HepG2 (cell line): Measurements from ENCODE around the gene HHIPL1. TPM values are rescaled to one million over a fixed set of nuclear protein-coding genes. Genes with fewer than 3 reads are reported as not detected.
A peak's percentile ranks its signal among the peaks of the same experiment; 100 is the strongest.

ENCODE experiments used
- AKAP8 ChIP-seq: sonication (generic); formaldehyde crosslinking; IDR thresholded peaks from 2 replicates; pipeline ENCODE4 v1.5.1; 2020; ENCODE audit warnings: mild to moderate bottlenecking, missing genetic modification reagents
- ARNT2 ChIP-seq: sonication (generic); formaldehyde crosslinking; IDR thresholded peaks from 2 replicates; pipeline ENCODE4 v1.8.0; 2022; ENCODE audit warnings: mild to moderate bottlenecking, low read depth, missing genetic modification reagents, moderate library complexity
- HBP1 ChIP-seq: IDR thresholded peaks from 2 replicates; pipeline ENCODE4 v1.6.1; 2016; ENCODE audit warnings: low read depth, control low read depth
- HDAC1 ChIP-seq: sonication (generic); formaldehyde crosslinking; IDR thresholded peaks from 2 replicates; pipeline ENCODE4 v1.5.1; 2020; ENCODE audit warnings: mild to moderate bottlenecking, missing genetic modification reagents
- PRDM15 ChIP-seq: sonication (generic); formaldehyde crosslinking; IDR thresholded peaks from 2 replicates; pipeline ENCODE4 v1.4.0; 2020; ENCODE audit warnings: missing genetic modification reagents
- RFXANK ChIP-seq: IDR thresholded peaks from 2 replicates; pipeline ENCODE4 v1.6.1; 2016
- SRY ChIP-seq: sonication (generic); formaldehyde crosslinking; IDR thresholded peaks from 2 replicates; pipeline ENCODE4 v1.8.0; 2022; ENCODE audit warnings: mild to moderate bottlenecking, missing genetic modification reagents
- ZBED4 ChIP-seq: sonication (generic); formaldehyde crosslinking; IDR thresholded peaks from 2 replicates; pipeline ENCODE4 v1.4.0; 2020; ENCODE audit warnings: missing genetic modification reagents, borderline replicate concordance
- ZBTB7B ChIP-seq: sonication (generic); formaldehyde crosslinking; IDR thresholded peaks from 2 replicates; pipeline ENCODE4 v1.4.0; 2020; ENCODE audit warnings: missing genetic modification reagents
- ZNF136 ChIP-seq: sonication (generic); formaldehyde crosslinking; IDR thresholded peaks from 2 replicates; pipeline ENCODE4 v1.8.1; 2022; ENCODE audit warnings: low read depth, mild to moderate bottlenecking, moderate library complexity, missing genetic modification reagents
- polyA plus RNA-seq, 8 experiments: library from polyadenylated mRNA; depleted of rRNA in 3 of 8; stranded (reverse) in 7 of 8; unstranded in 1 of 8; fragments of >200 nt; fragmentation: Illumina TruSeq in 4 of 8; extraction: Trizol in 4 of 8; gene quantifications; 2 replicates each; pipeline versions ENCODE4 v1.2.1 to v1.2.3, GENCODE V29; 2011 to 2016; ENCODE audit warnings: low read depth in 4 of 8, missing spikeins in 1 of 8, mixed read lengths in 1 of 8; ENCODE audit not compliant: insufficient read depth in 1 of 8
- total RNA-seq, 5 experiments: library from RNA; depleted of rRNA; stranded (reverse); fragments of >200 nt; fragmentation: Illumina TruSeq; extraction: Trizol; gene quantifications; 2 replicates each; pipeline ENCODE4 v1.2.3, GENCODE V29; 2016; ENCODE audit warnings: low read depth in 1 of 5
- TF ChIP-seq, protein P1 (sequence below): sonication (generic); formaldehyde crosslinking; IDR thresholded peaks from 2 replicates; pipeline ENCODE4 v1.5.1; 2020; ENCODE audit warnings: missing genetic modification reagents, mild to moderate bottlenecking, borderline replicate concordance
- TF ChIP-seq, protein P2 (sequence below): sonication (generic); formaldehyde crosslinking; IDR thresholded peaks from 2 replicates; pipeline ENCODE4 v1.4.0; 2020; ENCODE audit warnings: mild to moderate bottlenecking, missing genetic modification reagents

The HHIPL1 gene
- total and polyA plus RNA-seq, 2 of the 13 experiments (the other 11 are each of a cell fraction or from before 2014, with no cell fraction given) = not detected

GRCh38 chr14:99604278-99604765 lies 40.6 kb upstream of the HHIPL1 start (continued):
- TF ChIP-seq ZBED4 (CRISPR knock-in tag) (0 out of 2 replicates have a peak, but pooled peaks have one; percentile 35), RFXANK (no peak), ZBTB7B (CRISPR knock-in tag) (no peak), ZNF136 (no peak), HBP1 (CRISPR knock-in tag) (no peak), AKAP8 (CRISPR knock-in tag) (no peak), SRY (CRISPR knock-in tag) (no peak), ARNT2 (peak; percentile 30; the same call in 1 of the 2 replicates), PRDM15 (CRISPR knock-in tag) (no peak), HDAC1 (0 out of 2 replicates have a peak, but pooled peaks have one; percentile 28)
- TF ChIP-seq, protein P1, sequence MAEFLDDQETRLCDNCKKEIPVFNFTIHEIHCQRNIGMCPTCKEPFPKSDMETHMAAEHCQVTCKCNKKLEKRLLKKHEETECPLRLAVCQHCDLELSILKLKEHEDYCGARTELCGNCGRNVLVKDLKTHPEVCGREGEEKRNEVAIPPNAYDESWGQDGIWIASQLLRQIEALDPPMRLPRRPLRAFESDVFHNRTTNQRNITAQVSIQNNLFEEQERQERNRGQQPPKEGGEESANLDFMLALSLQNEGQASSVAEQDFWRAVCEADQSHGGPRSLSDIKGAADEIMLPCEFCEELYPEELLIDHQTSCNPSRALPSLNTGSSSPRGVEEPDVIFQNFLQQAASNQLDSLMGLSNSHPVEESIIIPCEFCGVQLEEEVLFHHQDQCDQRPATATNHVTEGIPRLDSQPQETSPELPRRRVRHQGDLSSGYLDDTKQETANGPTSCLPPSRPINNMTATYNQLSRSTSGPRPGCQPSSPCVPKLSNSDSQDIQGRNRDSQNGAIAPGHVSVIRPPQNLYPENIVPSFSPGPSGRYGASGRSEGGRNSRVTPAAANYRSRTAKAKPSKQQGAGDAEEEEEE (CRISPR knock-in tag) = no peak
- TF ChIP-seq, protein P2, sequence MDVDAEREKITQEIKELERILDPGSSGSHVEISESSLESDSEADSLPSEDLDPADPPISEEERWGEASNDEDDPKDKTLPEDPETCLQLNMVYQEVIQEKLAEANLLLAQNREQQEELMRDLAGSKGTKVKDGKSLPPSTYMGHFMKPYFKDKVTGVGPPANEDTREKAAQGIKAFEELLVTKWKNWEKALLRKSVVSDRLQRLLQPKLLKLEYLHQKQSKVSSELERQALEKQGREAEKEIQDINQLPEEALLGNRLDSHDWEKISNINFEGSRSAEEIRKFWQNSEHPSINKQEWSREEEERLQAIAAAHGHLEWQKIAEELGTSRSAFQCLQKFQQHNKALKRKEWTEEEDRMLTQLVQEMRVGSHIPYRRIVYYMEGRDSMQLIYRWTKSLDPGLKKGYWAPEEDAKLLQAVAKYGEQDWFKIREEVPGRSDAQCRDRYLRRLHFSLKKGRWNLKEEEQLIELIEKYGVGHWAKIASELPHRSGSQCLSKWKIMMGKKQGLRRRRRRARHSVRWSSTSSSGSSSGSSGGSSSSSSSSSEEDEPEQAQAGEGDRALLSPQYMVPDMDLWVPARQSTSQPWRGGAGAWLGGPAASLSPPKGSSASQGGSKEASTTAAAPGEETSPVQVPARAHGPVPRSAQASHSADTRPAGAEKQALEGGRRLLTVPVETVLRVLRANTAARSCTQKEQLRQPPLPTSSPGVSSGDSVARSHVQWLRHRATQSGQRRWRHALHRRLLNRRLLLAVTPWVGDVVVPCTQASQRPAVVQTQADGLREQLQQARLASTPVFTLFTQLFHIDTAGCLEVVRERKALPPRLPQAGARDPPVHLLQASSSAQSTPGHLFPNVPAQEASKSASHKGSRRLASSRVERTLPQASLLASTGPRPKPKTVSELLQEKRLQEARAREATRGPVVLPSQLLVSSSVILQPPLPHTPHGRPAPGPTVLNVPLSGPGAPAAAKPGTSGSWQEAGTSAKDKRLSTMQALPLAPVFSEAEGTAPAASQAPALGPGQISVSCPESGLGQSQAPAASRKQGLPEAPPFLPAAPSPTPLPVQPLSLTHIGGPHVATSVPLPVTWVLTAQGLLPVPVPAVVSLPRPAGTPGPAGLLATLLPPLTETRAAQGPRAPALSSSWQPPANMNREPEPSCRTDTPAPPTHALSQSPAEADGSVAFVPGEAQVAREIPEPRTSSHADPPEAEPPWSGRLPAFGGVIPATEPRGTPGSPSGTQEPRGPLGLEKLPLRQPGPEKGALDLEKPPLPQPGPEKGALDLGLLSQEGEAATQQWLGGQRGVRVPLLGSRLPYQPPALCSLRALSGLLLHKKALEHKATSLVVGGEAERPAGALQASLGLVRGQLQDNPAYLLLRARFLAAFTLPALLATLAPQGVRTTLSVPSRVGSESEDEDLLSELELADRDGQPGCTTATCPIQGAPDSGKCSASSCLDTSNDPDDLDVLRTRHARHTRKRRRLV (CRISPR knock-in tag) = no peak
